ENCODE results near the gene OTUD3.
"Not testable (repeated sequence)": the region's sequence is repeated elsewhere in the genome, so short reads cannot be mapped to it uniquely, and the experiment has no call there.

OTUD3 gene

GRCh38 chr1:19921310-19921709, 39.1 kb downstream of the OTUD3 start:
- no peak for DNase-seq

- no peak for DNase-seq
Measured at GRCh38 chr1:19922015-19922688, 40.0 kb downstream of the OTUD3 start.

- DNase-seq = no peak
Measured at GRCh38 chr1:19923137-19923952, 41.1 kb downstream of the OTUD3 start, which contains the start of gene PLA2G2E. PLA2G2E (minus strand) TSS chr1:19923617; CDS start chr1:19923559, 58 bp downstream.

GRCh38 chr1:19923953-19924346, 41.8 kb downstream of the OTUD3 start:
- no peak for DNase-seq

GRCh38 chr1:19925342-19926070, 43.3 kb downstream of the OTUD3 start:
- DNase-seq = no peak

- no peak for DNase-seq
Measured at GRCh38 chr1:19926296-19927129, 44.3 kb downstream of the OTUD3 start.

GRCh38 chr1:19927130-19927421, 44.9 kb downstream of the OTUD3 start:
- DNase-seq = not testable (repeated sequence)

GRCh38 chr1:19932866-19933265, 50.7 kb downstream of the OTUD3 start:
- DNase-seq = no peak

GRCh38 chr1:19934336-19934735, 52.1 kb downstream of the OTUD3 start:
- no peak for DNase-seq

GRCh38 chr1:19936061-19936750, 54.0 kb downstream of the OTUD3 start:
- no peak for DNase-seq

GRCh38 chr1:19938472-19938871, 56.3 kb downstream of the OTUD3 start:
- no peak for DNase-seq

- no peak for DNase-seq
Measured at GRCh38 chr1:19940486-19941205, 58.5 kb downstream of the OTUD3 start.

GRCh38 chr1:19941206-19941568, 59.0 kb downstream of the OTUD3 start:
- DNase-seq = no peak

- DNase-seq = no peak
Measured at GRCh38 chr1:19942088-19942487, 59.9 kb downstream of the OTUD3 start.

- no peak for DNase-seq
Measured at GRCh38 chr1:19942657-19943056, 60.5 kb downstream of the OTUD3 start.

GRCh38 chr1:19945914-19946313, 63.7 kb downstream of the OTUD3 start:
- DNase-seq = no peak

- DNase-seq = no peak
Measured at GRCh38 chr1:19946331-19946751, 64.1 kb downstream of the OTUD3 start.

- DNase-seq = no peak
Measured at GRCh38 chr1:19946971-19947370, 64.8 kb downstream of the OTUD3 start.

GRCh38 chr1:19949016-19949415, 66.8 kb downstream of the OTUD3 start:
- DNase-seq = no peak

GRCh38 chr1:19954059-19954458, 71.9 kb downstream of the OTUD3 start:
- DNase-seq = no peak

- no peak for DNase-seq
Measured at GRCh38 chr1:19955534-19956170, 73.5 kb downstream of the OTUD3 start.

Measured in NCI-H748 treated with DMSO at 0.1 percent for 48 hours (cell line).